SK-N-SH treated with all-trans-retinoic acid at 6 μM for 48 hours (cell line): ENCODE data around the gene AMBN.

ENCODE experiments used
- CREB5 ChIP-seq: fragments of 250-450 bp; sonication (Bioruptor Pico); IDR thresholded peaks from 2 replicates; pipeline ENCODE4 v1.5.1; 2020; ENCODE audit warnings: low read depth, mild to moderate bottlenecking, moderate library complexity
- OSR1 ChIP-seq: fragments of 250-450 bp; sonication (Bioruptor Pico); IDR thresholded peaks from 2 replicates; pipeline ENCODE4 v1.8.0; 2022; ENCODE audit warnings: moderate library complexity, mild to moderate bottlenecking, inconsistent platforms

- TF ChIP-seq CREB5 (CRISPR knock-in tag) = no peak
- TF ChIP-seq OSR1 (CRISPR knock-in tag) = no peak
Observed at GRCh38 chr4:70583952-70584834, 7.9 kb upstream of the AMBN start.
